Nephron progenitor cell (in vitro differentiated cells): ENCODE measurements around the gene CACNA1B.

Experiments
- DNase-seq: peaks from one replicate; pipeline ENCODE4 v3.0.0; 2021
- H3K27ac Mint-ChIP-seq: 2 replicates; pipeline ENCODE4 v1.8.0; 2021; ENCODE audit warnings: mild to moderate bottlenecking, moderate library complexity, mixed read lengths
- H3K27me3 Mint-ChIP-seq: 2 replicates; pipeline ENCODE4 v1.8.0; 2021; ENCODE audit warnings: mild to moderate bottlenecking, low read depth, mixed read lengths; ENCODE audit not compliant: poor library complexity
- H3K36me3 Mint-ChIP-seq: 2 replicates; pipeline ENCODE4 v1.8.0; 2021; ENCODE audit warnings: low read depth, mixed read lengths
- H3K4me1 Mint-ChIP-seq: 2 replicates; pipeline ENCODE4 v1.8.0; 2021; ENCODE audit warnings: mixed read lengths
- H3K4me3 Mint-ChIP-seq: 2 replicates; pipeline ENCODE4 v1.8.0; 2021; ENCODE audit warnings: mild to moderate bottlenecking, moderate library complexity, mixed read lengths
- H3K9me3 Mint-ChIP-seq: 2 replicates; pipeline ENCODE4 v1.8.0; 2021; ENCODE audit warnings: mild to moderate bottlenecking, moderate library complexity, mixed read lengths
- CTCF ChIP-seq: fragments of 200-600 bp; sonication (generic); IDR thresholded peaks from 2 replicates; pipeline ENCODE4 v1.5.0; 2021; ENCODE audit warnings: antibody characterized with exemption

CACNA1B gene

GRCh38 chr9:138096519-138096845 lies 218.9 kb downstream of the CACNA1B start:
- Mint-ChIP-seq H3K27me3 (peaks cover 3% of the 10 kb centered on the region), H3K9me3 (peaks cover 42% of the 10 kb centered on the region), H3K4me1 (peaks cover 18% of the 10 kb centered on the region), H3K27ac (no peak overlapping the region), H3K36me3 (peaks cover 19% of the 10 kb centered on the region), H3K4me3 (no peak overlapping the region)
- no peak for TF ChIP-seq CTCF
- DNase-seq: no peak

- no peak for TF ChIP-seq CTCF
- H3K4me1 Mint-ChIP-seq: peaks cover 18% of the 10 kb centered on the region
- peaks cover 31% of the 10 kb centered on the region for H3K9me3 Mint-ChIP-seq
- peaks cover 10% of the 10 kb centered on the region for H3K36me3 Mint-ChIP-seq
- no peak overlapping the region for H3K27ac Mint-ChIP-seq
- H3K4me3 Mint-ChIP-seq: no peak overlapping the region
- DNase-seq: no peak
- H3K27me3 Mint-ChIP-seq: no peaks in the 10 kb centered on the region
Measured at GRCh38 chr9:138097501-138097991, 220.0 kb downstream of the CACNA1B start.

- Mint-ChIP-seq H3K36me3 (peaks cover 7% of the 10 kb centered on the region), H3K27ac (no peak overlapping the region), H3K9me3 (peaks cover 25% of the 10 kb centered on the region), H3K27me3 (no peaks in the 10 kb centered on the region), H3K4me3 (no peak overlapping the region), H3K4me1 (peaks cover 23% of the 10 kb centered on the region)
- no peak for DNase-seq
- no peak for TF ChIP-seq CTCF
Measured at GRCh38 chr9:138098116-138098907, 220.7 kb downstream of the CACNA1B start.

GRCh38 chr9:138098908-138099791 lies 221.6 kb downstream of the CACNA1B start:
- no peak overlapping the region for H3K27ac Mint-ChIP-seq
- peaks cover 3% of the 10 kb centered on the region for H3K36me3 Mint-ChIP-seq
- H3K4me3 Mint-ChIP-seq: no peak overlapping the region
- no peaks in the 10 kb centered on the region for H3K27me3 Mint-ChIP-seq
- peaks cover 16% of the 10 kb centered on the region for H3K9me3 Mint-ChIP-seq
- no peak for DNase-seq
- no peak for TF ChIP-seq CTCF
- peaks cover 23% of the 10 kb centered on the region for H3K4me1 Mint-ChIP-seq

- Mint-ChIP-seq H3K4me3 (no peak overlapping the region), H3K27me3 (no peaks in the 10 kb centered on the region), H3K36me3 (no peaks in the 10 kb centered on the region), H3K9me3 (peaks cover 10% of the 10 kb centered on the region), H3K4me1 (peaks cover 23% of the 10 kb centered on the region), H3K27ac (no peak overlapping the region)
- TF ChIP-seq CTCF: no peak
- no peak for DNase-seq
Measured at GRCh38 chr9:138099803-138100598, 222.4 kb downstream of the CACNA1B start.
